Heart left ventricle (tissue), 16 donors: ENCODE measurements around the gene CBFA2T2. TPM values are rescaled to one million over a fixed set of nuclear protein-coding genes. Genes with fewer than 3 reads are reported as not detected.
"Not testable (repeated sequence)": the region's sequence is repeated elsewhere in the genome, so short reads cannot be mapped to it uniquely, and the experiment has no call there.

Experiments
- ATAC-seq, 4 donors: fragments of 200-7000 bp; cut with Tn5 transposase; one replicate each; pipeline ENCODE4 v1.9.1; 2020 to 2022; ENCODE audit warnings: moderate library complexity in 4 of 4, mild to moderate bottlenecking in 3 of 4, moderate number of reproducible peaks in 1 of 4
- DNase-seq, 5 donors: peaks; one replicate each; pipeline ENCODE4 v3.0.0-alpha.2; 2020
- H3K27ac ChIP-seq, 12 donors: fragments of 200-600 bp; sonication (generic) in 4 of 12; one replicate each; pipeline versions ENCODE4 v1.5.0 to v1.8.0; 2016 to 2022; ENCODE audit warnings: mild to moderate bottlenecking in 2 of 12
- H3K27me3 ChIP-seq, 9 donors: fragments of 200-600 bp; sonication (generic) in 2 of 9; one replicate each; pipeline versions ENCODE4 v1.5.1 to v1.8.0; 2016 to 2022; ENCODE audit warnings: mild to moderate bottlenecking in 3 of 9
- H3K36me3 ChIP-seq, 9 donors: fragments of 200-600 bp; sonication (generic) in 2 of 9; one replicate each; pipeline versions ENCODE4 v1.5.0 to v1.8.0; 2018 to 2022; ENCODE audit warnings: mild to moderate bottlenecking in 2 of 9
- H3K4me1 ChIP-seq, 12 donors: fragments of 200-600 bp; sonication (generic) in 4 of 12; one replicate each; pipeline versions ENCODE4 v1.5.0 to v1.8.0; 2016 to 2022; ENCODE audit warnings: mild to moderate bottlenecking in 3 of 12
- H3K4me3 ChIP-seq, 12 donors: fragments of 200-600 bp; sonication (generic) in 4 of 12; one replicate each; pipeline versions ENCODE4 v1.5.0 to v1.8.0; 2017 to 2022; ENCODE audit warnings: mild to moderate bottlenecking in 9 of 12, moderate library complexity in 4 of 12
- H3K9me3 ChIP-seq, 12 donors: fragments of 200-600 bp; sonication (generic) in 4 of 12; one replicate each; pipeline versions ENCODE4 v1.5.0 to v1.8.0; 2016 to 2022; ENCODE audit warnings: mild to moderate bottlenecking in 1 of 12
- POLR2A ChIP-seq, 2 donors: fragments of 450-650 bp; IDR thresholded peaks; one replicate each; pipeline ENCODE4 v1.6.1; 2017; ENCODE audit warnings: antibody characterized with exemption in 2 of 2, mild to moderate bottlenecking in 2 of 2, moderate library complexity in 2 of 2
- WGBS, 4 donors: extraction: QIAGEN DNeasy Blood & Tissue Kit in 2 of 4; methylation state at CpG; one replicate each; pipeline versions ENCODE4 v1.1.5 to v1.1.7; 2013 to 2018; 5-methylcytosine and 5-hydroxymethylcytosine counted together
- intact Hi-C, 10 donors: fragments of 100-400 bp; cut with DNase I; formaldehyde crosslinking; loops; one replicate each; pipeline versions ENCODE4 v1.11.1 to v1.14.2; 2022
- polyA plus RNA-seq, 2 donors: library from polyadenylated mRNA; stranded (reverse); fragments of 200-250 nt; gene quantifications; one replicate each; pipeline ENCODE4 v1.2.3, GENCODE V29; 2013
- total RNA-seq, 9 donors: library from RNA; depleted of rRNA in 2 of 9; stranded (reverse); fragments of >200 nt in 2 of 9; fragmentation: NEBNext Ultra II Directional in 3 of 9; extraction: Animal tissue kit (Norgen Biotek cat#: 25700) in 3 of 9; gene quantifications; one replicate each; pipeline versions ENCODE4 v1.1.0 to v1.2.4, GENCODE V29; 2016 to 2023
- TF ChIP-seq, protein P1 (sequence below), 12 donors: fragments of 200-600 bp; sonication (generic) in 4 of 12; IDR thresholded peaks; one replicate each; pipeline versions ENCODE4 v1.5.0 to v1.8.0; 2018 to 2022; ENCODE audit warnings: antibody characterized with exemption in 12 of 12, mild to moderate bottlenecking in 5 of 12
- donor health status: ischemic (EF 13 %, LVEDD 7.1; RV severe dilation, severe dysfunction).
- donor health status: healthy with polysubstance abuse.
- donor health status: DM: no; HTN: yes; CAD: no.
- donor health status: DM: no; HTN: no; CAD: no.
- donor health status: ischemic (EF 25% LVEDD 6.9; RV normal size, moderate dysfunction).
- donor health status: ischemic (EF 25% LVEDD 5.7; RV mildly dilated, moderate dysfunction).
- donor health status: healthy.
- donor health status: DM: yes; HTN: yes; CAD: no.
- donor health status: ischemic (EF 35%, LVEDD 5.7; RV mildly dilated, moderate dysfunction).
- donor health status: nonischemic (EF 11% LVEDD 7.7; RV severe dilation, severe dysfunction).
- donor health status: DM: yes; HTN: yes; CAD: no.
- donor health status: PGD.
- donor health status: ischemic (EF 29% LVEDD 5.4; RV normal size, mild dysfunction).
- donor health status: nonischemic (EF 23%, LVEDD 6.1; RV moderate dilation, normal function).

The CBFA2T2 gene
- total and polyA plus RNA-seq, 11 donors = 4.6 to 15.0 (median 9.9) TPM

DNA sequence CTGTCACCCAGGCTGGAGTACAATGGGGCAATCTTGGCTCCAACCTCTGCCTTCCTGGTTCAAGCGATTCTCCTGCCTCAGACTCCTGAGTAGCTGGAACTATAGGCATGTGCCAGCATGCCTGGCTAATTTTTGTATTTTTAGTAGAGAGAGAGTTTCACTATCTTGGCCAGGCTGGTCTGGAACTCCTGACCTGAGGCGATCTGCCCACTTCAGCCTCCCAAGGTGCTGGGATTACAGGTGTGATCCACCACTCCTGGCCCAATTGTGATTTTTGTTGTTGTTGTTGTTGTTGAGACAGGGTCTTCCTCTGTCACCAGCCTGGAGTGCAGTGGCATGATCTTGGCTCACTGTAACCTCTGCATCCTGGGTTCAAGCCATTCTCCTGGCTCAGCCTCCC is 69.3 kb downstream of the CBFA2T2 start:
- intact Hi-C loops = loop anchor here in 1 of 10 donors (5.0 kb wide), 1 partner anchor 67 kb away; the partner anchor contains the start of gene CBFA2T2
- H3K9me3 ChIP-seq = no peaks in the 10 kb centered on the region
- ATAC-seq (no peak), DNase-seq (no peak)
- no peak for TF ChIP-seq POLR2A (IDR thresholded peaks at IDR 0.05)
- TF ChIP-seq, protein P1, sequence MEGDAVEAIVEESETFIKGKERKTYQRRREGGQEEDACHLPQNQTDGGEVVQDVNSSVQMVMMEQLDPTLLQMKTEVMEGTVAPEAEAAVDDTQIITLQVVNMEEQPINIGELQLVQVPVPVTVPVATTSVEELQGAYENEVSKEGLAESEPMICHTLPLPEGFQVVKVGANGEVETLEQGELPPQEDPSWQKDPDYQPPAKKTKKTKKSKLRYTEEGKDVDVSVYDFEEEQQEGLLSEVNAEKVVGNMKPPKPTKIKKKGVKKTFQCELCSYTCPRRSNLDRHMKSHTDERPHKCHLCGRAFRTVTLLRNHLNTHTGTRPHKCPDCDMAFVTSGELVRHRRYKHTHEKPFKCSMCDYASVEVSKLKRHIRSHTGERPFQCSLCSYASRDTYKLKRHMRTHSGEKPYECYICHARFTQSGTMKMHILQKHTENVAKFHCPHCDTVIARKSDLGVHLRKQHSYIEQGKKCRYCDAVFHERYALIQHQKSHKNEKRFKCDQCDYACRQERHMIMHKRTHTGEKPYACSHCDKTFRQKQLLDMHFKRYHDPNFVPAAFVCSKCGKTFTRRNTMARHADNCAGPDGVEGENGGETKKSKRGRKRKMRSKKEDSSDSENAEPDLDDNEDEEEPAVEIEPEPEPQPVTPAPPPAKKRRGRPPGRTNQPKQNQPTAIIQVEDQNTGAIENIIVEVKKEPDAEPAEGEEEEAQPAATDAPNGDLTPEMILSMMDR (IDR thresholded peaks at IDR 0.05) = no peak
- H3K4me3 ChIP-seq = no peak overlapping the region
- WGBS, 4 donors = 91 to 95% (median 93%) methylated on average over 2 of the region's 2 CpGs
- H3K27me3 ChIP-seq = no peaks in the 10 kb centered on the region
- H3K36me3 ChIP-seq = peaks cover 0 to 12% (median 0%) of the 10 kb centered on the region in 9 donors
- peaks cover 0 to 50% (median 22%) of the 10 kb centered on the region in 12 donors for H3K4me1 ChIP-seq
- peak overlapping the region in 1 of 12 donors; percentile 62 for H3K27ac ChIP-seq

DNA sequence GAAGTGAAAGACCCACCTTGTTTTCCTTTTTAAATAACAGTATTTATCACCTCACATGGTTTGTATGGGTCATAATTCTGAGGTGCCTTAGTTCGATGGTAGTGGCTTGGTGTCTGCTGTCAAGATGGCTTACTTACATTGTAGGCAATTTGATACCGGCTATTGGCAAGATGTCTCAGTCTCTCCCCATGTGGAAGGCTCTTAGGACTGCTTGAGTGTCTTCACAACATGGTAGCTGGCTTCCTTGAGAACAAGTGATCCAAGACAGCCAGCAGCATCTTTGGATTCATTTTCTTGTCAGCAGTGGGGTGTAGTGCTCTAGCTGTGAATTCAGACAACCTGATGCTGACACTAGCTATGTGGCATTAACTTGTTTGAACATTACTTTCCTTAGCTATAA is 70.1 kb downstream of the CBFA2T2 start:
- DNase-seq = no peak
- intact Hi-C loops = no loop called here
- Histone ChIP-seq H3K4me3 (no peak overlapping the region), H3K4me1 (peaks cover 0 to 46% (median 16%) of the 10 kb centered on the region in 12 donors), H3K36me3 (peaks cover 0 to 12% (median 0%) of the 10 kb centered on the region in 9 donors), H3K9me3 (no peaks in the 10 kb centered on the region), H3K27ac (peak overlapping the region in 2 of 12 donors; percentile 35 to 62), H3K27me3 (no peaks in the 10 kb centered on the region)
- no peak for ATAC-seq
- WGBS, 4 donors = 95 to 97% (median 96%) methylated on average over 2 of the region's 2 CpGs
- TF ChIP-seq, protein P1 (IDR thresholded peaks at IDR 0.05) = no peak
- no peak for TF ChIP-seq POLR2A (IDR thresholded peaks at IDR 0.05)

DNA sequence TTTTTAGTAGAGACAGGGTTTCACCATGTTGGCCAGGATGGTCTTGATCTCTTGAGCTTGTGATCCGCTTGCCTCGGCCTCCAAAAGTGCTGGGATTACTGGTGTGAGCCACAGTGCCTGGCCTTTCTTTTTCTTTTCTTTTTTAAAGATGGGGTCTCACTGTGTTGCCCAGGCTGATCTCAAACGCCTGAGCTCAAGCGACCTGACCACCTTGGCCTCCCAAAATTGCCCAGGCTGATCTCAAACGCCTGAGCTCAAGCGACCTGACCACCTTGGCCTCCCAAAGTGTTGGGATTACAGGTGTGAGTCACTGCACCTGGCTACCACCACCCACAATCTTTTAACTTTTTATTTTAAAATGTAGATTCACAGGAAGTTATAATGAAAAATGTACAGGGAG is 71.2 kb downstream of the CBFA2T2 start:
- H3K4me3 ChIP-seq, intact Hi-C loops, H3K27me3 ChIP-seq, H3K9me3 ChIP-seq, ATAC-seq, DNase-seq: not testable (repeated sequence)
- Histone ChIP-seq H3K36me3 (peaks cover 0 to 12% (median 0%) of the 10 kb centered on the region in 9 donors), H3K4me1 (peaks cover 0 to 37% (median 13%) of the 10 kb centered on the region in 12 donors), H3K27ac (peak overlapping the region in 1 of 12 donors; percentile 62)
- WGBS, 4 donors = 95 to 98% (median 96%) methylated on average over 6 of the region's 6 CpGs

DNA sequence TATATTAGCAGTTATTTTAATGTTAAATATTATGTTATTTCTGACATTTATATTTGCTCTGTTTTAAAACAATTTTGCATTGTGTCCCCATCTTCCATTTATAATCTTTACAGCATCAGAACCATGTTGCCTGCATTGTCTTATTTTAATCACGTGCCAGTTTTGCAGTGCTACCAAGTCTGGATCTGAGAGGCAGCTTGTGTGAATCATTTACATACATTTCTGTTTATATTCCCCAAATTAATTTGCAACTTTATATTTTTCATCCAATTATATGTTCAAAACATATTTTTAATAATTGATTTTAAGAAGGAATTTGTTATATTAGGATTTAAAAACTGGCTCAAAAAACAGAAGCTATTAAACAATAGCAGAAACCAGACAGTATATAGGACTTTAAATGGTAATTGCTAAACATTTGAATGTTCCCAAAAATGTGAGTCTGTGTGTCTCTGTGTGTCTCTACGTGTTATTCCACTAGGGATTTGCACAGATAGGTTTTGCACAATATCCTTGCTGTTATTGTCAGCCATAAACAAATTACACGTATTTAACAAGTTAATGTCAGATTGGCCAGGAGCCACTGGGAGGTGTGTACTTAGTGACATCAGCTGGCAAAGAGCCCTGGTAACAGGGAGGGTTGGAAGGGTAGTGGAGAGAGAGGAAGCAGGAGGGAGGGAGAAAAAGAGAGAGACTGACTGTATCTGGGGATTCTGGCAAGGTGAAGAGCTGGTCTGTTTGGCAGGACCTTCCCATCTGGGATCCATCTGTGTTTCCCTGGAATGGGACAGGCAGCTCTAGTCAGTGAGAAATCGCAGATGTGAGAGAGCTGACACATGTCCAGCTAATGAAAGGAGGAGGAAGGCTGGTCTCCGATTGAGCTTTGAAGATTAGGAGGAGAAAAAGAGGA is 72.1 kb downstream of the CBFA2T2 start:
- Histone ChIP-seq H3K4me1 (peaks cover 0 to 38% (median 13%) of the 10 kb centered on the region in 12 donors), H3K27ac (peak overlapping the region in 10 of 12 donors; percentile 3 to 62 (median 18)), H3K9me3 (no peaks in the 10 kb centered on the region), H3K27me3 (no peaks in the 10 kb centered on the region), H3K36me3 (peaks cover 0 to 12% (median 0%) of the 10 kb centered on the region in 9 donors), H3K4me3 (peak overlapping the region in 5 of 12 donors; percentile 17 to 39 (median 30))
- ATAC-seq (peak; percentile 94 to 98 (median 98)), DNase-seq (peak in 4 of 5 donors; percentile 72 to 82 (median 78))
- TF ChIP-seq POLR2A (IDR thresholded peaks at IDR 0.05) = no peak
- TF ChIP-seq, protein P1 (IDR thresholded peaks at IDR 0.05) = no peak
- intact Hi-C loops = no loop called here
- WGBS, 4 donors = 12 to 16% (median 15%) methylated on average over 5 of the region's 5 CpGs
